HG02610 (cell line): ENCODE data around the gene LAPTM5.
"Not testable (repeated sequence)": the region's sequence is repeated elsewhere in the genome, so short reads cannot be mapped to it uniquely, and the experiment has no call there.

ENCODE experiments used
- ATAC-seq: cut with Tn5 transposase; IDR thresholded peaks from one replicate; pipeline ENCODE4 v1.9.1; 2021; ENCODE audit warnings: mild to moderate bottlenecking, moderate library complexity; ENCODE audit not compliant: unreplicated experiment

The LAPTM5 gene

GRCh38 chr1:30700528-30701257, 56.9 kb downstream of the LAPTM5 start:
- ATAC-seq: no peak

GRCh38 chr1:30699762-30700161, 57.8 kb downstream of the LAPTM5 start:
- no peak for ATAC-seq

- no peak for ATAC-seq
These were observed 59.1 kb downstream of the LAPTM5 start for GRCh38 chr1:30698401-30698981.

- ATAC-seq: peak; percentile 52
These were observed 59.8 kb downstream of the LAPTM5 start for GRCh38 chr1:30697571-30698376.

- ATAC-seq: no peak
These were observed 60.7 kb downstream of the LAPTM5 start for GRCh38 chr1:30696831-30697230.

GRCh38 chr1:30695439-30695841, 62.1 kb downstream of the LAPTM5 start:
- no peak for ATAC-seq

GRCh38 chr1:30694280-30695175, 63.0 kb downstream of the LAPTM5 start:
- ATAC-seq: no peak

- ATAC-seq: no peak
These were observed 63.8 kb downstream of the LAPTM5 start for GRCh38 chr1:30693822-30694221.

- ATAC-seq: no peak
These were observed 64.2 kb downstream of the LAPTM5 start for GRCh38 chr1:30693366-30693765.

- no peak for ATAC-seq
These were observed 64.6 kb downstream of the LAPTM5 start for GRCh38 chr1:30692948-30693301.

- no peak for ATAC-seq
These were observed 65.2 kb downstream of the LAPTM5 start for GRCh38 chr1:30692201-30692947.

- no peak for ATAC-seq
These were observed 66.1 kb downstream of the LAPTM5 start for GRCh38 chr1:30691480-30691879.

GRCh38 chr1:30689901-30690645, 67.5 kb downstream of the LAPTM5 start:
- no peak for ATAC-seq

- ATAC-seq: no peak
These were observed 68.4 kb downstream of the LAPTM5 start for GRCh38 chr1:30688920-30689794.

GRCh38 chr1:30688516-30688915, 69.1 kb downstream of the LAPTM5 start:
- ATAC-seq: not testable (repeated sequence)

- ATAC-seq: no peak
These were observed 69.7 kb downstream of the LAPTM5 start for GRCh38 chr1:30687886-30688285.

- no peak for ATAC-seq
These were observed 71.2 kb downstream of the LAPTM5 start for GRCh38 chr1:30686236-30686935.

- no peak for ATAC-seq
These were observed 71.8 kb downstream of the LAPTM5 start for GRCh38 chr1:30685796-30686165.
